Smooth muscle cell (in vitro differentiated cells): ENCODE results near the gene MRPS21. TPM values are rescaled to one million over a fixed set of nuclear protein-coding genes. Genes with fewer than 3 reads are reported as not detected.

ENCODE experiments used
- DNase-seq: peaks from one replicate; lab custom pipeline; 2025; ENCODE audit not compliant: unreplicated experiment; lab: John Stamatoyannopoulos, UW
- H2AFZ ChIP-seq: fragments of 200-600 bp; sonication (generic); 2 replicates; pipeline ENCODE4 v1.6.0; 2016; ENCODE audit warnings: antibody characterized with exemption, low read depth, mild to moderate bottlenecking
- H3F3A ChIP-seq: fragments of 200-600 bp; sonication (generic); 2 replicates; pipeline ENCODE4 v1.6.0; 2017; ENCODE audit warnings: antibody characterized with exemption, low read depth
- H3K27ac ChIP-seq: fragments of 200-600 bp; sonication (generic); 2 replicates; pipeline ENCODE4 v1.5.1; 2016; ENCODE audit warnings: low read depth, mild to moderate bottlenecking
- H3K27me3 ChIP-seq: fragments of 200-600 bp; sonication (generic); 2 replicates; pipeline ENCODE4 v1.6.1; 2016; ENCODE audit warnings: low read depth, mild to moderate bottlenecking
- H3K36me3 ChIP-seq: fragments of 200-600 bp; sonication (generic); 2 replicates; pipeline ENCODE4 v1.5.1; 2016; ENCODE audit warnings: low read depth
- H3K4me1 ChIP-seq: fragments of 200-600 bp; sonication (generic); 2 replicates; pipeline ENCODE4 v1.5.1; 2016; ENCODE audit warnings: low read depth
- H3K4me2 ChIP-seq: fragments of 200-600 bp; sonication (generic); 2 replicates; pipeline ENCODE4 v1.6.0; 2016; ENCODE audit warnings: mild to moderate bottlenecking
- H3K4me3 ChIP-seq: fragments of 200-600 bp; sonication (generic); 2 replicates; pipeline ENCODE4 v1.5.1; 2016; ENCODE audit warnings: mild to moderate bottlenecking
- H3K79me2 ChIP-seq: fragments of 200-600 bp; sonication (generic); 2 replicates; pipeline ENCODE4 v1.6.0; 2016; ENCODE audit warnings: low read depth, mild to moderate bottlenecking
- H3K9ac ChIP-seq: fragments of 200-600 bp; sonication (generic); 2 replicates; pipeline ENCODE4 v1.6.0; 2016; ENCODE audit warnings: low read depth
- H3K9me3 ChIP-seq: fragments of 200-600 bp; sonication (generic); replicated peaks from 2 replicates; pipeline ENCODE4 v1.5.1; 2016; ENCODE audit warnings: low read depth
- H4K20me1 ChIP-seq: fragments of 200-600 bp; sonication (generic); 2 replicates; pipeline ENCODE4 v1.6.0; 2016; ENCODE audit warnings: low read depth
- WGBS: methylation state at CpG from one replicate; pipeline ENCODE4 v1.1.7; 2016; ENCODE audit warnings: low lambda C conversion rate; 5-methylcytosine and 5-hydroxymethylcytosine counted together
- polyA plus RNA-seq: library from polyadenylated mRNA; unstranded; fragments of >200 nt; fragmentation: Nextera tagmentation; extraction: Ambion mirVana; gene quantifications from 2 replicates; pipeline ENCODE4 v1.2.1, GENCODE V29; 2016
- total RNA-seq: library from RNA; depleted of rRNA; stranded (reverse); fragments of >200 nt; gene quantifications from 2 replicates; pipeline ENCODE4 v1.2.3, GENCODE V29; 2014
- TF ChIP-seq, protein P1 (sequence below): fragments of 200-600 bp; sonication (generic); IDR thresholded peaks from 2 replicates; pipeline ENCODE4 v1.5.1; 2017; ENCODE audit warnings: borderline replicate concordance, mild to moderate bottlenecking, antibody characterized with exemption; ENCODE audit not compliant: insufficient read depth, poor library complexity, severe bottlenecking

Gene MRPS21
- total and polyA plus RNA-seq, 2 experiments from 2014 or later, result 53.8 to 85.9 TPM

DNA sequence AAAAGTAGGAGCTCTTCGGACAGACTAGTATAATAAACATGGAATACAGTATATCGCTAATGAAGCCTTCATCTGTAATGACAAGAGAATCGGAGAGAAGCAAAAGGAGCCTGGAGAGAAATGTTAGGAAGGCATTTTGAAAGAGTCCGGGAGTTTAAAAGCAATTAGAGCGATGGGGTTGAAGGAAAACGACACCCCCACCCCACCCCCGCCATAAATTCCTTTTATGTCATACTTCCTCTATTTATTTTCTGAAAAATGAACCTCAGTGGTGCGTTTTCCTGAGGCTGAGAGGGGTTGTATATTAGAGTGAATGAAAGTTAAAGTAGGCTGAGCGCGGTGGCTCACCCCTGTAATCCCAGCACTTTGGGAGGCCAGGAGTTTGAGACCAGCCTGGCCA is 24.2 kb upstream of the MRPS21 start:
- Histone ChIP-seq H3K9me3 (no peaks in the 10 kb centered on the region), H3K27ac (peak overlapping the region; percentile 31), H3K79me2 (peaks cover 23% of the 10 kb centered on the region), H2AFZ (peak overlapping the region; percentile 96), H3K4me2 (peak overlapping the region; percentile 91), H3K36me3 (no peaks in the 10 kb centered on the region), H3K4me3 (peak overlapping the region; percentile 97), H3F3A (no peaks in the 10 kb centered on the region), H3K9ac (peak overlapping the region; percentile 91), H4K20me1 (no peaks in the 10 kb centered on the region), H3K27me3 (no peaks in the 10 kb centered on the region), H3K4me1 (peaks cover 24% of the 10 kb centered on the region)
- no peak for DNase-seq
- WGBS, result 29% methylated on average over 10 of the region's 10 CpGs
- TF ChIP-seq, protein P1, sequence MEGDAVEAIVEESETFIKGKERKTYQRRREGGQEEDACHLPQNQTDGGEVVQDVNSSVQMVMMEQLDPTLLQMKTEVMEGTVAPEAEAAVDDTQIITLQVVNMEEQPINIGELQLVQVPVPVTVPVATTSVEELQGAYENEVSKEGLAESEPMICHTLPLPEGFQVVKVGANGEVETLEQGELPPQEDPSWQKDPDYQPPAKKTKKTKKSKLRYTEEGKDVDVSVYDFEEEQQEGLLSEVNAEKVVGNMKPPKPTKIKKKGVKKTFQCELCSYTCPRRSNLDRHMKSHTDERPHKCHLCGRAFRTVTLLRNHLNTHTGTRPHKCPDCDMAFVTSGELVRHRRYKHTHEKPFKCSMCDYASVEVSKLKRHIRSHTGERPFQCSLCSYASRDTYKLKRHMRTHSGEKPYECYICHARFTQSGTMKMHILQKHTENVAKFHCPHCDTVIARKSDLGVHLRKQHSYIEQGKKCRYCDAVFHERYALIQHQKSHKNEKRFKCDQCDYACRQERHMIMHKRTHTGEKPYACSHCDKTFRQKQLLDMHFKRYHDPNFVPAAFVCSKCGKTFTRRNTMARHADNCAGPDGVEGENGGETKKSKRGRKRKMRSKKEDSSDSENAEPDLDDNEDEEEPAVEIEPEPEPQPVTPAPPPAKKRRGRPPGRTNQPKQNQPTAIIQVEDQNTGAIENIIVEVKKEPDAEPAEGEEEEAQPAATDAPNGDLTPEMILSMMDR, result no peak

DNA sequence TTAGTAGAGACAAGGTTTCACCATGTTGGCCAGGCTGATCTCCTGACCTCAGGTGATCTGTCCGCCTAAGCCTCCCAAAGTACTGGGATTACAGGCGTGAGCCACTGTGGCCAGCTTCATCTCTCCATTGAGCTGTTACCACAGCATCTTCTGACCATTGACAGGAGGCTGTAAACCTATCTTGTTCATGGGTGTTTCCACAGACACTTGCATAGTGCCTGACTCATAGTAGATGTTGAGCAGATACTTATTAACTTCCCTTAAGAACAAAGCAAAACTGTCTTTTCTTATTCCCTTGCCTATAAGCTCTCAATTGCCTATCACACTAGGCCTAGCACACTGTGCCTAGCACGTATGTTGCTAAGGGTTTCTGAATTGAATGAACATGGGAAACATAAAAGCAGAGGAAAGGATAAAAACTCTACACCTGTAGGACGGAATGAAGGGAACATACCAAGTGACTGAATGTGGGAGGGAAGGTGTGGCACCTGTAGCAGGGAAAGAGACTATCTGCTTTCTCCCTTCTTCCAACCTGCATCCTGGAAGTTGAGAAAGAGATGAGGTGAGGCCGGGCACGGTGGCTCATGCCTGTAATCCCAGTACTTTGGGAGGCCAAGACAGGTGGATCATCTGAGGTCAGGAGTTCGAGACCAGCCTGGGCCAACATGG is 22.2 kb upstream of the MRPS21 start:
- Histone ChIP-seq H3K36me3 (no peaks in the 10 kb centered on the region), H3K79me2 (peaks cover 23% of the 10 kb centered on the region), H4K20me1 (no peaks in the 10 kb centered on the region), H3K9ac (no peak overlapping the region), H3K27me3 (no peaks in the 10 kb centered on the region), H3K4me1 (peaks cover 24% of the 10 kb centered on the region), H3K4me2 (no peak overlapping the region), H3K27ac (no peak overlapping the region), H3K9me3 (no peaks in the 10 kb centered on the region), H3F3A (no peaks in the 10 kb centered on the region), H2AFZ (no peak overlapping the region), H3K4me3 (no peak overlapping the region)
- TF ChIP-seq, protein P1, result no peak
- no peak for DNase-seq
- WGBS, result 92% methylated on average over 7 of the region's 7 CpGs

DNA sequence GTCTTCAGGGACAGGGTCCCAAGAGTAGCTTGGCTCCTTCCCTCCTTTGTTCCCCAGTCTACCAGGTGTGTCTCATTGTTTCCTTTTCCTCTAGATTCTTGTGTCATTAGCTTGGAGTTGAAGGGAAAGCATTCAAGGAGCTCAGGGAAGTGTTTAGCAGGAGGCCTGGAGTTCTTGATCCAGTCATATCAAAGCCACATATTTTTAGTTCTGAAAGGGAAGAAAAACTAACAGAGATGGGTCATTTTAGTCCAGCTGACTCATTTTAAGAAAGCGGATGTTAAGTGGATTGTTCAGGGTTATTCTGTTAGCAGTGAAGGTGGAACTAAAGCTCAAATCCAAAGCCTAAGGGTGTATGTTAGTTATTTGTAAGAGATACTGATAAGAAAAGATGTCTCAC is 20.4 kb upstream of the MRPS21 start:
- Histone ChIP-seq H3K27me3 (no peaks in the 10 kb centered on the region), H3F3A (no peaks in the 10 kb centered on the region), H3K79me2 (peaks cover 5% of the 10 kb centered on the region), H3K9me3 (no peaks in the 10 kb centered on the region), H3K9ac (no peak overlapping the region), H3K36me3 (no peaks in the 10 kb centered on the region), H3K4me2 (no peak overlapping the region), H3K27ac (no peak overlapping the region), H3K4me1 (peaks cover 16% of the 10 kb centered on the region), H3K4me3 (no peak overlapping the region), H2AFZ (peak overlapping the region; percentile 72), H4K20me1 (no peaks in the 10 kb centered on the region)
- 89% methylated on average over 1 of the region's 1 CpG for WGBS
- no peak for DNase-seq
- TF ChIP-seq, protein P1, result no peak
